Muscle of leg (tissue), 11 donors: ENCODE results near the gene ARHGAP29. TPM values are rescaled to one million over a fixed set of nuclear protein-coding genes. Genes with fewer than 3 reads are reported as not detected.

Experiments
- DNase-seq: peaks from one replicate; pipeline ENCODE4 v3.0.0; 2013
- H3K27ac ChIP-seq: one replicate; pipeline ENCODE4 v1.5.1; 2013; ENCODE audit warnings: mild to moderate bottlenecking, low read length, control low read depth
- H3K27me3 ChIP-seq: one replicate; pipeline ENCODE4 v1.6.1; 2013; ENCODE audit warnings: low read length; ENCODE audit not compliant: control insufficient read depth, insufficient read depth
- H3K36me3 ChIP-seq: one replicate; pipeline ENCODE4 v1.6.1; 2013; ENCODE audit warnings: low read length; ENCODE audit not compliant: control insufficient read depth, insufficient read depth
- H3K4me1 ChIP-seq: one replicate; pipeline ENCODE4 v1.6.1; 2013; ENCODE audit warnings: low read length; ENCODE audit not compliant: control insufficient read depth, insufficient read depth
- H3K4me3 ChIP-seq: one replicate; pipeline ENCODE4 v1.5.1; 2013; ENCODE audit warnings: low read length, control low read depth
- H3K9me3 ChIP-seq: replicated peaks from 2 replicates; pipeline ENCODE4 v1.6.1; 2013; ENCODE audit warnings: low read depth, low read length; ENCODE audit not compliant: control insufficient read depth
- WGBS: methylation state at CpG from one replicate; pipeline ENCODE4 v1.1.5; 2013; ENCODE audit warnings: missing lambda C conversion rate; ENCODE audit not compliant: insufficient coverage; 5-methylcytosine and 5-hydroxymethylcytosine counted together
- polyA plus RNA-seq, 8 donors: library from polyadenylated mRNA; unstranded; fragments of 120-200 nt; gene quantifications; one replicate each; pipeline versions ENCODE4 v1.2.1 to v1.2.3, GENCODE V29; 2013; ENCODE audit warnings: inconsistent platforms in 1 of 8, low replicate concordance in 1 of 8; ENCODE audit not compliant: insufficient read length in 8 of 8, insufficient read depth in 1 of 8
- total RNA-seq: library from RNA; stranded (reverse); fragments of 120-200 nt; gene quantifications from one replicate; pipeline ENCODE4 v1.2.4, GENCODE V29; 2013

The ARHGAP29 gene
- total and polyA plus RNA-seq, 9 donors, result 15.5 to 43.7 (median 34.0) TPM

DNA sequence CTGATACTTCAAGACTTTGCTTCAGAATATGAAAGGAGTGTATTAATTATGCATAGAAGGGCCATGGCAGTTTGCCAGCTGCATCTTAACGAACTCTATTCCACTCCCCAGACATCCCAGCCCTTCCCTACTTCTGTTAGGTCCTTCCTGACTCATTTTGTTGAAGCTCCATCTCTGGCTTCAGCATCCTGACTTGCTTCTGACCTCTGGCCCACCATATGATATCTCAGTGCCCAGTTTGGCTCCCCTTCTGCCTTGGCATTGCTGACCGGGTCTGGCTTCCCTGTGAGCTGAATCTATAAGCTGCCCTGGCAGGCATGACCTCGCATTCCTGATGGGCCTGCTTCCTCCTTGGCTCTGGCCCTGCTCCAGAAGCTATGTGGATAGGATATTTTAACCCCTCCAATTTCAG is 27.6 kb upstream of the ARHGAP29 start:
- Histone ChIP-seq H3K36me3 (no peaks in the 10 kb centered on the region), H3K27me3 (no peaks in the 10 kb centered on the region), H3K27ac (peak overlapping the region; percentile 79), H3K9me3 (no peaks in the 10 kb centered on the region), H3K4me3 (no peak overlapping the region), H3K4me1 (peaks cover 23% of the 10 kb centered on the region)
- peak; percentile 53 for DNase-seq
- 44% methylated on average over 1 of the region's 3 CpGs for WGBS

DNA sequence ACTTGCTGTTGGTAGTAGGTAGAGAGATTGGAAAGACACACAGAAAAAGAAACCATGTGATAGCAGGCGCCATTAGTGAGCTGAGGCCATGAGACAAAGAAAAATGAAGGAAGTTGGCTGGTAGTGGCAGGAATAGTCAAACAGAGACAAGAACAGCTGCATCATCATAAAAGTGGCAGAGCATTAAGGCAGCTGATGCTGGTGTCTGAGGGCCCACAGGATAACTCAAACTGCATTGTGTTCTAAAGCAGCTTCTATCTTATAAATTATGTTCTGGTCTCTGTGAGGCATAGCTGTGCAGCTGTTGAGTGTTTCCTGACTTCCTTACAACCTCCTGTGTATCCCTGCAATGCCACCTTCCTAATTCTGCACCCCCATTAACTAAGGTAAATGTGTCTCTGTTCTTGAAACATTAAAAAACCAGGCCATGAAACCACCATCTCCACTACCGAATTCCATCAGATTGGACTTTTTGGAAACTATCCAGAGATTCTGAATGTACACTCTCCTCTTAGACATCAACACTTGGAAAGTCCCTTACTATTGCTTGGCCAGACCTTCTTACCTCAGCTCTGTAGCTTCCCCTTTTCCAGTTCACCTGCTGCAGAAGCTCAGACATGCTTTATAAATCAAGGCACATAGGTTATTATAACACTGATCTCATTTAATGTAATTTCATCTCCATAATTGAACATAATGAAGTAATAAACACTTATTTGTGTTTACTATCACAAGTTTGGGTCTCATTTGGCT is 23.4 kb upstream of the ARHGAP29 start:
- 79% methylated on average over 2 of the region's 2 CpGs for WGBS
- no peaks in the 10 kb centered on the region for H3K36me3 ChIP-seq
- H3K4me1 ChIP-seq, result peaks cover 17% of the 10 kb centered on the region
- H3K27me3 ChIP-seq, result no peaks in the 10 kb centered on the region
- H3K4me3 ChIP-seq, result no peak overlapping the region
- H3K9me3 ChIP-seq, result no peaks in the 10 kb centered on the region
- no peak overlapping the region for H3K27ac ChIP-seq
- DNase-seq, result no peak

DNA sequence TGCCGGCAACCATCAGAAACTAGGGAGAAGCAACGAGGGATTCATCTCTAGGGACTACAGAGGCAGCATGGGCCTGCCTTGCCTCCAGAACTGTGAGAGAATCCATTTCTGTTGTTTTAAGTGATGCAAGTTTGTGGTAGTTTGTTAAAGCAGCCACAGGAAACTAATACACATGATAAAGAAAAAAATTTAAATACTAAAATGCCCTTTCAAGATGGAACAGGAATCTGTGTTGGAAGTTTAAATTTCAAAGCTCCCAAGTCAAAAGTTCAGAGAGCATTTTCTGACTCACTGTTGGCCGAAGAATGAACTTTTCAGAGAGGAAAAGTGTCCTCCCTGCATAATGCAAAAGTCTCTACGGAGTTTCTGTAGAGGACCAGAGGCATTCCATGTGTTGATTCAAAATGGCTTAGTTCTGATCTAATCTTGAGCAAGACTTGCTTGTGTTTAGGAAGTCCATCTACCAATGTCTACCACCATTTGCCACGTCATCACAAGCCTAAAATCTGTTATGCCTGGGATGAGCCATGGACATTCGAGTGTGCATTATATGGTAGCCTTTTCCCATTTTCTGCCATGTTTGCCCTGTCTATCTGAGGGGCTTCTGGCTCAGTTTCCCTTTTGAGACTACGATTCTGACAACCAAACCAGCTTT is 22.4 kb upstream of the ARHGAP29 start:
- no peaks in the 10 kb centered on the region for H3K27me3 ChIP-seq
- DNase-seq, result no peak
- no peaks in the 10 kb centered on the region for H3K9me3 ChIP-seq
- 94% methylated on average over 6 of the region's 7 CpGs for WGBS
- H3K36me3 ChIP-seq, result no peaks in the 10 kb centered on the region
- H3K4me1 ChIP-seq, result peaks cover 7% of the 10 kb centered on the region
- H3K27ac ChIP-seq, result no peak overlapping the region
- H3K4me3 ChIP-seq, result no peak overlapping the region

DNA sequence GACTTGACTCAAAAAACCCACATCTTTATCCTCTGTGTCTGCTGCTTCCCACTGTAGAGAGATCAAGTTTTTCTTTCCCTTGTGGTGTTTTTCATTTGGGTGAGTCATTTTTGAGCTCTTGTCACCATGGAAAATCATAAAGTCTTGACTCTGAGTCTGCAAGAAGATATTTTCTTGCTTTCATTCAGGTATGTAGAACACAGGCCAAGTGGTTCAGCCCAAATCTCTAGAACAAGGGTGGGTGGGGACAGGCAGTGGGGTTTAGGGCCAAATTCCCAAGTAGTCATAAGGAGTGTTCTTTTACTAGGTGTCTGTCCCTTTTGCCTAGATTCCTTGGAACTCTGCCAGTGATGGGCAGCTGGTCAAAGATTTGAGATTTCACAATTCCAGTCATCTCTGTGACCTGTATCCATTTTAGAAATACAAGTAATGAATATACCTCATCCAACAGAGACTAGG is 21.5 kb upstream of the ARHGAP29 start:
- DNase-seq, result peak; percentile 25
- no peaks in the 10 kb centered on the region for H3K36me3 ChIP-seq
- no peaks in the 10 kb centered on the region for H3K27me3 ChIP-seq
- no peaks in the 10 kb centered on the region for H3K4me1 ChIP-seq
- no peak overlapping the region for H3K4me3 ChIP-seq
- H3K27ac ChIP-seq, result no peak overlapping the region
- H3K9me3 ChIP-seq, result no peaks in the 10 kb centered on the region

DNA sequence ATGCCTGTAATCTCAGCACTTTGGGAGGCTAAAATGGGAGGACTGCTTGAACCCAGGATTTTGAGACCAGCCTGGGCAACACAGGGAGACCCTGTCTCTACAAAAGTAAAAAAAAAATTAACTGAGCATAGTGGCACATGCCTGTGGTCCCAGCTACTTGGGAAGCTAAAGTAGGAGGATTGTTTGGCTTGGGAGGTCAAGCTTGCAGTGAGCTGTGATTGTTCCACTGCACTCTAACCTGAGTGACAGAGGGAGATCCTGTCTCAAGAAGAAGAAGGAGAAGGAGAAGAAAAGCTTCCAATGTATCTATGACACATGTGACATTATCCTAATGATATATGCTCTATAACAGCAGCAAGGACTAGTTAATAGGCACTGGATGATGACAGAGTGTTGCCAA is 20.1 kb upstream of the ARHGAP29 start:
- no peak overlapping the region for H3K4me3 ChIP-seq
- H3K4me1 ChIP-seq, result no peaks in the 10 kb centered on the region
- H3K27ac ChIP-seq, result no peak overlapping the region
- DNase-seq, result no peak
- H3K9me3 ChIP-seq, result no peaks in the 10 kb centered on the region
- peaks cover 2% of the 10 kb centered on the region for H3K27me3 ChIP-seq
- no peaks in the 10 kb centered on the region for H3K36me3 ChIP-seq

DNA sequence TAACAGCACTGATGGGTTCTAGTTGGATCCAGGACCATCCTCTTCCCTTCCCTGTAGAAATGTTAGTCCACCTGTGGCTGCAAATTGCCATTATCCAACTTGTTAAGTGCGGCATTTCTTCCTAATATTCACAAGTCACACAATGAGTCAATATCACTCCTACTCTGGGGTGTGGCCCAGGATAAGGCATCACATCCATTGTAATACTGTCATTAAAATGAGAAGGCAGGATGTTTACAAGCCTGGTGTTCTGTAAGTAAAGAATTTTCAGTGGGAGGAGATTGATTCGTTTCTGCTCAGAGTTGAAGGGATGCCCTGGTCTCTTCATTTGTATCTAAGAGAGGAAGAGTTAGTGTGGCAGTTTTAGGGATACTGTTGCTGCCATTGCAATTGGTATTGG is 18.1 kb upstream of the ARHGAP29 start:
- H3K36me3 ChIP-seq, result no peaks in the 10 kb centered on the region
- no peaks in the 10 kb centered on the region for H3K9me3 ChIP-seq
- DNase-seq, result no peak
- H3K4me3 ChIP-seq, result no peak overlapping the region
- H3K27ac ChIP-seq, result no peak overlapping the region
- no CpG with 5 or more reads among the region's 2 CpGs for WGBS
- no peaks in the 10 kb centered on the region for H3K4me1 ChIP-seq
- H3K27me3 ChIP-seq, result peaks cover 2% of the 10 kb centered on the region

DNA sequence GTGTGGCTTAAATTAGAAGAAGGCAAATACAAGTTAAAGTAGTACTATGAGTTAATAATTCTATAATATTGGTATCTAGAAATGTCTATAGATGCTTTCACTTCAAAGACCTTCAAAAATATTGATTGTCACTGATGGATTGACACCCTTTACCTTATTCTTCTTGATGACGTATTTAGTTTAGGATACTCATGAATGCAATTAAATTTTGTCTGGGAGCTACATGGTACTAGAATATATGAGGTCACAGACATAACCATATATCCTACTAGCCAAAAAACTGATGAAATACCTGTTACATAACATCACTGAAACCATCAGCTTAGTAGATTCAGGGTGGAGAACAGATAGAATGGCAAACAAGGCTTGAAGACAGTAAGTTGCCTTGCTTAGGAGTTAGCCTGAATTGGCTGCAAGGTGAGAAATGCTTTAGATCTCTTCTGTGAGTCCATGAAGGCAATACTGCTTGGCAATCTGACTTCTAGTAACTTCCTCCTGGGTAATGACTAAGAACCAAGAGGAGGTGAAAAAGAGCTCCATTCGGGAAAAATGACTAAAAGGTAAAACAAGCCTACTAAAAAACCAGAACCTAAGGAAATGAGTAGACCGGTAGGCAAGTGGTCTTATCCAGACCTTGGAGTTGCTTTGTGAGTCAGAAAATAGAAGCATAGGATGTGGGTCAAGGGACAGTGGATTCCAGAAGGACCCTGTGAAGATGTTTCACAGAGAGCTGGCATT is 16.9 kb upstream of the ARHGAP29 start:
- no CpG with 5 or more reads among the region's 3 CpGs for WGBS
- no peak overlapping the region for H3K4me3 ChIP-seq
- H3K36me3 ChIP-seq, result no peaks in the 10 kb centered on the region
- no peak for DNase-seq
- H3K9me3 ChIP-seq, result no peaks in the 10 kb centered on the region
- peaks cover 2% of the 10 kb centered on the region for H3K27me3 ChIP-seq
- H3K27ac ChIP-seq, result no peak overlapping the region
- H3K4me1 ChIP-seq, result no peaks in the 10 kb centered on the region

DNA sequence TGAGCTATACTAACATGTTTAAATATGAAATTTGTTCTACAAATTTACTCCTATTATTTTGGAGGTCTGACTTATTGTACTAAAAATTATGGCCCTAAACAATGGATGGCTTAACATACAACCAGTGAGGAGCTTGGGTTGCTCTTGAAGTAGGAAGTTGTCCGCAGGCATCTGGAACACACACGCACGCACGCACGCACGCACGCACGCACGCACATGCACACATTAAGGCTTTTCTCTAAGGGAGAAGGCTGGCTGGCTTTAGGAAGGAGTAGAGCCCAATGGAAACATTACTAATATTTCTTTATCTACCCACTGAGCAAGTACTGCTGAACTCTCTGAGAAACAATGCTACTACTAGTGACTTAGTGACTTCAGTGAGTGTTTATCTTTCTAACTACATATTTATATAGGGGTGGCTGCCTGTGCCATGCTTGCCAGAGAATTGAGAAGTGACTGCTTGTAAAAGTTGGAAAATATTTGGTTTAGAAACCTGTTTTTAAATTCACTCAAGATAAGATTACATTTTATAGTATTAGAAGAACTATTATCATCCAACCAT is 16.2 kb upstream of the ARHGAP29 start:
- no peak for DNase-seq
- Histone ChIP-seq H3K9me3 (no peaks in the 10 kb centered on the region), H3K4me1 (no peaks in the 10 kb centered on the region), H3K27me3 (peaks cover 2% of the 10 kb centered on the region), H3K4me3 (no peak overlapping the region), H3K36me3 (no peaks in the 10 kb centered on the region), H3K27ac (no peak overlapping the region)
- no CpG with 5 or more reads among the region's 9 CpGs for WGBS

DNA sequence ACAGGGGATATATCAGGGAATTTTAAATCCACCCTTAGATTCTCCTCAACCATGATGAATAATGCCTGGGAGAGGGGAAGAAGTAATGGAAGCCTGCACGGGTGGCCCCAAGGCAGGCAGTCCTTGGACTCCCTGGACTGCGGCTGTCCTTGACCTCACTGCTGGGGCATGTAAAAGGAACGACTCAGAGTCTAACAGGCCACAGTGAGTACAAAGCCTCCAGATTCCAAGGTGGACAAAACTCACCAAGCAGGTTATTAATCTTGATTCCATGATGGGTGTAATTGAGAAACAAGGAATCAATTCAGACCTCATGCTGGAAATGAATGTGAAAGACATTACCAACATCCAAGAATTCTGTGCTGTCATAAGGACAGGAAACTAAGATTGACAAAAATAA is 13.0 kb upstream of the ARHGAP29 start:
- no peaks in the 10 kb centered on the region for H3K9me3 ChIP-seq
- no peaks in the 10 kb centered on the region for H3K36me3 ChIP-seq
- no peak overlapping the region for H3K4me3 ChIP-seq
- peaks cover 12% of the 10 kb centered on the region for H3K27me3 ChIP-seq
- peaks cover 3% of the 10 kb centered on the region for H3K4me1 ChIP-seq
- 60% methylated on average over 1 of the region's 3 CpGs for WGBS
- DNase-seq, result no peak
- no peak overlapping the region for H3K27ac ChIP-seq
